HepG2 (cell line): ENCODE data around the gene ACP5. TPM values are rescaled to one million over a fixed set of nuclear protein-coding genes. Genes with fewer than 3 reads are reported as not detected.
A peak's percentile ranks its signal among the peaks of the same experiment; 100 is the strongest.

ENCODE experiments used
- BHLHE40 ChIP-seq: IDR thresholded peaks from 2 replicates; pipeline ENCODE4 v1.6.1; 2011; ENCODE audit warnings: low read length, improper control_type of control experiment
- CCDC6 ChIP-seq: sonication (generic); formaldehyde crosslinking; IDR thresholded peaks from 2 replicates; pipeline ENCODE4 v1.8.1; 2022; ENCODE audit warnings: mild to moderate bottlenecking, missing genetic modification reagents, moderate library complexity
- CENPX ChIP-seq: sonication (generic); formaldehyde crosslinking; IDR thresholded peaks from 2 replicates; pipeline ENCODE4 v1.9.0; 2021; ENCODE audit warnings: mild to moderate bottlenecking, missing genetic modification reagents, moderate library complexity
- HMG20A ChIP-seq: IDR thresholded peaks from 2 replicates; pipeline ENCODE4 v1.6.1; 2016; ENCODE audit warnings: borderline replicate concordance
- MTF2 ChIP-seq: sonication (generic); formaldehyde crosslinking; IDR thresholded peaks from 2 replicates; pipeline ENCODE4 v1.5.0; 2020; ENCODE audit warnings: missing genetic modification reagents, borderline replicate concordance
- NFATC3 ChIP-seq: sonication (generic); formaldehyde crosslinking; IDR thresholded peaks from 2 replicates; pipeline ENCODE4 v1.5.1; 2020; ENCODE audit warnings: mild to moderate bottlenecking, missing genetic modification reagents
- NFIC ChIP-seq: IDR thresholded peaks from 2 replicates; pipeline ENCODE4 v1.6.1; 2012; ENCODE audit warnings: mild to moderate bottlenecking, low read length, inconsistent platforms
- SMAD3 ChIP-seq: sonication (generic); formaldehyde crosslinking; IDR thresholded peaks from 2 replicates; pipeline ENCODE4 v1.4.0; 2020; ENCODE audit warnings: missing genetic modification reagents
- SRSF1 ChIP-seq: fragments of 200-400 bp; formaldehyde crosslinking; optimal IDR thresholded peaks from 2 replicates; pipeline ENCODE3; 2017; ENCODE audit warnings: mild to moderate bottlenecking, low read depth, low read length, moderate library complexity
- TBX3 ChIP-seq: fragments of 450-650 bp; IDR thresholded peaks from 2 replicates; pipeline ENCODE4 v1.6.1; 2017; ENCODE audit warnings: antibody characterized with exemption, mild to moderate bottlenecking, inconsistent platforms, borderline replicate concordance
- ZC3H4 ChIP-seq: sonication (generic); formaldehyde crosslinking; IDR thresholded peaks from 2 replicates; pipeline ENCODE4 v1.4.0; 2020; ENCODE audit warnings: missing genetic modification reagents, borderline replicate concordance
- ZIK1 ChIP-seq: sonication (generic); formaldehyde crosslinking; IDR thresholded peaks from 2 replicates; pipeline ENCODE4 v1.5.0; 2020; ENCODE audit warnings: mild to moderate bottlenecking, low read depth, missing genetic modification reagents, borderline replicate concordance
- ZNF44 ChIP-seq: sonication (generic); formaldehyde crosslinking; IDR thresholded peaks from 2 replicates; pipeline ENCODE4 v1.5.1; 2020; ENCODE audit warnings: mild to moderate bottlenecking, missing genetic modification reagents
- ZNF496 ChIP-seq: sonication (generic); formaldehyde crosslinking; IDR thresholded peaks from 2 replicates; pipeline ENCODE4 v1.8.1; 2023; ENCODE audit warnings: mild to moderate bottlenecking, moderate library complexity, missing genetic modification reagents; ENCODE audit not compliant: insufficient replicate concordance
- polyA plus RNA-seq, 8 experiments: library from polyadenylated mRNA; depleted of rRNA in 3 of 8; stranded (reverse) in 7 of 8; unstranded in 1 of 8; fragments of >200 nt; fragmentation: Illumina TruSeq in 4 of 8; extraction: Trizol in 4 of 8; gene quantifications; 2 replicates each; pipeline versions ENCODE4 v1.2.1 to v1.2.3, GENCODE V29; 2011 to 2016; ENCODE audit warnings: low read depth in 4 of 8, missing spikeins in 1 of 8, mixed read lengths in 1 of 8; ENCODE audit not compliant: insufficient read depth in 1 of 8
- total RNA-seq, 5 experiments: library from RNA; depleted of rRNA; stranded (reverse); fragments of >200 nt; fragmentation: Illumina TruSeq; extraction: Trizol; gene quantifications; 2 replicates each; pipeline ENCODE4 v1.2.3, GENCODE V29; 2016; ENCODE audit warnings: low read depth in 1 of 5
- TF ChIP-seq, protein P1 (sequence below): sonication (generic); formaldehyde crosslinking; IDR thresholded peaks from 2 replicates; pipeline ENCODE4 v1.4.0; 2020; ENCODE audit warnings: mild to moderate bottlenecking, missing genetic modification reagents, borderline replicate concordance
- TF ChIP-seq, protein P2 (sequence below): sonication (generic); formaldehyde crosslinking; IDR thresholded peaks from 2 replicates; pipeline ENCODE4 v1.8.1; 2023; ENCODE audit warnings: mild to moderate bottlenecking, missing genetic modification reagents
- TF ChIP-seq, protein P3 (sequence below): sonication (generic); IDR thresholded peaks from 2 replicates; pipeline ENCODE4 v1.6.1; 2016; ENCODE audit warnings: low read depth, borderline replicate concordance
- TF ChIP-seq, protein P4 (sequence below): sonication (generic); formaldehyde crosslinking; IDR thresholded peaks from 2 replicates; pipeline ENCODE4 v1.4.0; 2020; ENCODE audit warnings: missing genetic modification reagents, borderline replicate concordance
- TF ChIP-seq, protein P5 (sequence below): sonication (generic); formaldehyde crosslinking; IDR thresholded peaks from 2 replicates; pipeline ENCODE4 v1.4.0; 2020; ENCODE audit warnings: missing genetic modification reagents, borderline replicate concordance

The ACP5 gene
- total and polyA plus RNA-seq, 2 of the 13 experiments (the other 11 are each of a cell fraction or from before 2014, with no cell fraction given) = 1.3 to 6.7 TPM

DNA sequence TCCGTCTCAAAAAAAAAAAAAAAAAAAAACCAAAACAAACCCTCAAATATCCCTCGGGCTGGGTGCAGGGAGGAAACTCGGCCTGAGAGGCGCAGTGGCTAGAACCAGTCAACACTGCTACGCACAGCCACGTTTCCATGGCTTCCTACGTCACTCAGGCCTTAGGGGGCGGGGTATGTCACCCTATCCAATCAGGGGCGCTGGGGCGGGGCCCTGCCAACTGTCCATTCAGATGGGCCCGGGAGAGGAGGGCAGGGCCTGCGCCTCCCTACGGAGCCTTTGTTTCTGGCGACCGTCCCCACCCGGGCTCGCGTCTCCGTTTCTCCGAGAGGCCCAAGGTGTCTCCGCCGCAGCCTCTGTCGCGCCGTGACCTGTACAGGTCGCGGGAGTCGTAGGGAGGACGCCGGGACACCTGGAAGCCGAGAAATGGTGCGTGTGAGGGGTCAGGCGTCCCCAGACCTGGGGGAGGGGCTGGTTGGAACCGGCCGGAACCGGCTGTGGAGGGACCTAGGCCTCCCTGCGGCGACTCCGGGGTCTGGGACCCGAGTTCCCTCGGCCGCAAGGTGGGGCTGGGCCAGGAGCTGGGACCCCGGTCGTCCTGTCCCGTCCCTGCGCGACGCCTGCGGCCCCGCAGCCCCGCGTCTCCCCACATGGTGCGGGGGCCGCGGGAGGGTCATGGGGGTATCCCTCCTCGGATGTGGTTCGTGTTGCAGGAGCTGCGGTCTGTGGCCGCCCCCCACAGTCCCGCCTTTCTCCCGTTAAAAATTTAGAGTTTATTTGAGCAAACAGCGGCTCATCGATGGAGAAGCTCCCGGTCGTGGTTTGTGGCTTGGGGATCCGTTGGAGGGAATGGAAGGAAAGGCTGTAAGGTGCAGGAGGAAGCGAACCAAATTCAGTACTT, 20.0 kb upstream of the ACP5 start, which contains the start of gene ZNF627 (continued):
- TF ChIP-seq, protein P1, sequence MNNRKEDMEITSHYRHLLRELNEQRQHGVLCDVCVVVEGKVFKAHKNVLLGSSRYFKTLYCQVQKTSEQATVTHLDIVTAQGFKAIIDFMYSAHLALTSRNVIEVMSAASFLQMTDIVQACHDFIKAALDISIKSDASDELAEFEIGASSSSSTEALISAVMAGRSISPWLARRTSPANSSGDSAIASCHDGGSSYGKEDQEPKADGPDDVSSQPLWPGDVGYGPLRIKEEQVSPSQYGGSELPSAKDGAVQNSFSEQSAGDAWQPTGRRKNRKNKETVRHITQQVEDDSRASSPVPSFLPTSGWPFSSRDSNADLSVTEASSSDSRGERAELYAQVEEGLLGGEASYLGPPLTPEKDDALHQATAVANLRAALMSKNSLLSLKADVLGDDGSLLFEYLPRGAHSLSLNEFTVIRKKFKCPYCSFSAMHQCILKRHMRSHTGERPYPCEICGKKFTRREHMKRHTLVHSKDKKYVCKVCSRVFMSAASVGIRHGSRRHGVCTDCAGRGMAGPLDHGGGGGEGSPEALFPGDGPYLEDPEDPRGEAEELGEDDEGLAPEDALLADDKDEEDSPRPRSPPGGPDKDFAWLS = no peak
- TF ChIP-seq MTF2 (CRISPR knock-in tag) (no peak), SRSF1 (peak; percentile 78), SMAD3 (CRISPR knock-in tag) (no peak), CCDC6 (CRISPR knock-in tag) (peak; percentile 87; the same call in 1 of the 2 replicates), ZNF44 (no peak), ZC3H4 (no peak), TBX3 (no peak), NFATC3 (no peak), HMG20A (no peak), ZIK1 (CRISPR knock-in tag) (0 out of 2 replicates have a peak, but pooled peaks have one; percentile 89), ZNF496 (CRISPR knock-in tag) (no peak), BHLHE40 (no peak; the same call in 1 of the 2 replicates), NFIC (no peak), CENPX (CRISPR knock-in tag) (no peak)
- TF ChIP-seq, protein P2, sequence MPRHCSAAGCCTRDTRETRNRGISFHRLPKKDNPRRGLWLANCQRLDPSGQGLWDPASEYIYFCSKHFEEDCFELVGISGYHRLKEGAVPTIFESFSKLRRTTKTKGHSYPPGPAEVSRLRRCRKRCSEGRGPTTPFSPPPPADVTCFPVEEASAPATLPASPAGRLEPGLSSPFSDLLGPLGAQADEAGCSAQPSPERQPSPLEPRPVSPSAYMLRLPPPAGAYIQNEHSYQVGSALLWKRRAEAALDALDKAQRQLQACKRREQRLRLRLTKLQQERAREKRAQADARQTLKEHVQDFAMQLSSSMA (CRISPR knock-in tag) = no peak
- TF ChIP-seq, protein P3, sequence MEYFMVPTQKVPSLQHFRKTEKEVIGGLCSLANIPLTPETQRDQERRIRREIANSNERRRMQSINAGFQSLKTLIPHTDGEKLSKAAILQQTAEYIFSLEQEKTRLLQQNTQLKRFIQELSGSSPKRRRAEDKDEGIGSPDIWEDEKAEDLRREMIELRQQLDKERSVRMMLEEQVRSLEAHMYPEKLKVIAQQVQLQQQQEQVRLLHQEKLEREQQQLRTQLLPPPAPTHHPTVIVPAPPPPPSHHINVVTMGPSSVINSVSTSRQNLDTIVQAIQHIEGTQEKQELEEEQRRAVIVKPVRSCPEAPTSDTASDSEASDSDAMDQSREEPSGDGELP = no peak
- TF ChIP-seq, protein P4, sequence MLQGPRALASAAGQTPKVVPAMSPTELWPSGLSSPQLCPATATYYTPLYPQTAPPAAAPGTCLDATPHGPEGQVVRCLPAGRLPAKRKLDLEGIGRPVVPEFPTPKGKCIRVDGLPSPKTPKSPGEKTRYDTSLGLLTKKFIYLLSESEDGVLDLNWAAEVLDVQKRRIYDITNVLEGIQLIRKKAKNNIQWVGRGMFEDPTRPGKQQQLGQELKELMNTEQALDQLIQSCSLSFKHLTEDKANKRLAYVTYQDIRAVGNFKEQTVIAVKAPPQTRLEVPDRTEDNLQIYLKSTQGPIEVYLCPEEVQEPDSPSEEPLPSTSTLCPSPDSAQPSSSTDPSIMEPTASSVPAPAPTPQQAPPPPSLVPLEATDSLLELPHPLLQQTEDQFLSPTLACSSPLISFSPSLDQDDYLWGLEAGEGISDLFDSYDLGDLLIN (CRISPR knock-in tag) = no peak; the same call in 1 of the 2 replicates
- TF ChIP-seq, protein P5, sequence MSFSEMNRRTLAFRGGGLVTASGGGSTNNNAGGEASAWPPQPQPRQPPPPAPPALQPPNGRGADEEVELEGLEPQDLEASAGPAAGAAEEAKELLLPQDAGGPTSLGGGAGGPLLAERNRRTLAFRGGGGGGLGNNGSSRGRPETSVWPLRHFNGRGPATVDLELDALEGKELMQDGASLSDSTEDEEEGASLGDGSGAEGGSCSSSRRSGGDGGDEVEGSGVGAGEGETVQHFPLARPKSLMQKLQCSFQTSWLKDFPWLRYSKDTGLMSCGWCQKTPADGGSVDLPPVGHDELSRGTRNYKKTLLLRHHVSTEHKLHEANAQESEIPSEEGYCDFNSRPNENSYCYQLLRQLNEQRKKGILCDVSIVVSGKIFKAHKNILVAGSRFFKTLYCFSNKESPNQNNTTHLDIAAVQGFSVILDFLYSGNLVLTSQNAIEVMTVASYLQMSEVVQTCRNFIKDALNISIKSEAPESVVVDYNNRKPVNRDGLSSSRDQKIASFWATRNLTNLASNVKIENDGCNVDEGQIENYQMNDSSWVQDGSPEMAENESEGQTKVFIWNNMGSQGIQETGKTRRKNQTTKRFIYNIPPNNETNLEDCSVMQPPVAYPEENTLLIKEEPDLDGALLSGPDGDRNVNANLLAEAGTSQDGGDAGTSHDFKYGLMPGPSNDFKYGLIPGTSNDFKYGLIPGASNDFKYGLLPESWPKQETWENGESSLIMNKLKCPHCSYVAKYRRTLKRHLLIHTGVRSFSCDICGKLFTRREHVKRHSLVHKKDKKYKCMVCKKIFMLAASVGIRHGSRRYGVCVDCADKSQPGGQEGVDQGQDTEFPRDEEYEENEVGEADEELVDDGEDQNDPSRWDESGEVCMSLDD (CRISPR knock-in tag) = no peak; the same call in 1 of the 2 replicates
